Measurements from ENCODE around the gene FOSB.

Gene FOSB

DNA sequence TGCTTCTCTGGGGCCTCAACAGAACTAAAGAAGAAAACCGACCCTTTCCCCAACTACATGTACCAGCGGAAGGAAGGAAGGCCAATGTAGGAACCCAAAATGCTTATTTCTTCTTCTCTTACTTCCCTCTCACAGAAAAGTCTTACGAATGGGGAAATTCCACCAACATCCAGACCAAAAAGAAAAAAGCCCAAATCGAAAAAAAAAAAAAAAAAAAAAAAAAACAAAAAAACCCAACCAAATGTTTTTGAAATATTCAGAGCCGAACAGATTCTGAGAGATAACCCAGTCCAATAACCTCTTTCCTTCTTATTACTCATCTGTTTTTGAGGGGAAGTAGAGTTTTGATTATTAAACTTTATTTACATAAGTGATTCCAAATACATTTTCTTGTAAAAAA is 34.3 kb downstream of the FOSB start:
- TF ChIP-seq, protein P1, sequence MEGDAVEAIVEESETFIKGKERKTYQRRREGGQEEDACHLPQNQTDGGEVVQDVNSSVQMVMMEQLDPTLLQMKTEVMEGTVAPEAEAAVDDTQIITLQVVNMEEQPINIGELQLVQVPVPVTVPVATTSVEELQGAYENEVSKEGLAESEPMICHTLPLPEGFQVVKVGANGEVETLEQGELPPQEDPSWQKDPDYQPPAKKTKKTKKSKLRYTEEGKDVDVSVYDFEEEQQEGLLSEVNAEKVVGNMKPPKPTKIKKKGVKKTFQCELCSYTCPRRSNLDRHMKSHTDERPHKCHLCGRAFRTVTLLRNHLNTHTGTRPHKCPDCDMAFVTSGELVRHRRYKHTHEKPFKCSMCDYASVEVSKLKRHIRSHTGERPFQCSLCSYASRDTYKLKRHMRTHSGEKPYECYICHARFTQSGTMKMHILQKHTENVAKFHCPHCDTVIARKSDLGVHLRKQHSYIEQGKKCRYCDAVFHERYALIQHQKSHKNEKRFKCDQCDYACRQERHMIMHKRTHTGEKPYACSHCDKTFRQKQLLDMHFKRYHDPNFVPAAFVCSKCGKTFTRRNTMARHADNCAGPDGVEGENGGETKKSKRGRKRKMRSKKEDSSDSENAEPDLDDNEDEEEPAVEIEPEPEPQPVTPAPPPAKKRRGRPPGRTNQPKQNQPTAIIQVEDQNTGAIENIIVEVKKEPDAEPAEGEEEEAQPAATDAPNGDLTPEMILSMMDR (IDR thresholded peaks at IDR 0.05; ENCODE audit: insufficient read depth, missing control alignments): no peak
- no peak for FAIRE-seq
- no peak for DNase-seq (ENCODE audit: insufficient read length, low spot score)

DNA sequence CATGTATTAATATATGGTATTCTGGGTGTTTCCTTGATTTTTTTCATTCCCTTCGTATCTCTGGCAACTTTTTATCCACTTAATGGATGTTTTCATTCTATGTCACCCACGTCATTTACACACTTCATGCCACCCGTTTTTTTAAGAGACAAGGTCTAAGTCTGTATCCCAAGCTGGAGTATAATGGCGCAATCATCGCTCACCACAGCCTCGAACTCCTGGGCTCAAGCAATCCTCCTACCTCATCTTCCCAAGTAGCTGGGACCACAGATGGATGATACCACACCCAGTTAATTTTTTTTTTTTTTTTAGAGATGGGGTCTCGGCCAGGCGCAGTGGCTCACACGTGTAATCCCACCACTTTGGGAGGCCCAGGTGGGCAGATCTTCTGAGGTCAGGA is 36.1 kb downstream of the FOSB start:
- DNase-seq (ENCODE audit: insufficient read length, low spot score) (no peak), FAIRE-seq (no peak)
- TF ChIP-seq, protein P1 (IDR thresholded peaks at IDR 0.05; ENCODE audit: insufficient read depth, missing control alignments): no peak

DNA sequence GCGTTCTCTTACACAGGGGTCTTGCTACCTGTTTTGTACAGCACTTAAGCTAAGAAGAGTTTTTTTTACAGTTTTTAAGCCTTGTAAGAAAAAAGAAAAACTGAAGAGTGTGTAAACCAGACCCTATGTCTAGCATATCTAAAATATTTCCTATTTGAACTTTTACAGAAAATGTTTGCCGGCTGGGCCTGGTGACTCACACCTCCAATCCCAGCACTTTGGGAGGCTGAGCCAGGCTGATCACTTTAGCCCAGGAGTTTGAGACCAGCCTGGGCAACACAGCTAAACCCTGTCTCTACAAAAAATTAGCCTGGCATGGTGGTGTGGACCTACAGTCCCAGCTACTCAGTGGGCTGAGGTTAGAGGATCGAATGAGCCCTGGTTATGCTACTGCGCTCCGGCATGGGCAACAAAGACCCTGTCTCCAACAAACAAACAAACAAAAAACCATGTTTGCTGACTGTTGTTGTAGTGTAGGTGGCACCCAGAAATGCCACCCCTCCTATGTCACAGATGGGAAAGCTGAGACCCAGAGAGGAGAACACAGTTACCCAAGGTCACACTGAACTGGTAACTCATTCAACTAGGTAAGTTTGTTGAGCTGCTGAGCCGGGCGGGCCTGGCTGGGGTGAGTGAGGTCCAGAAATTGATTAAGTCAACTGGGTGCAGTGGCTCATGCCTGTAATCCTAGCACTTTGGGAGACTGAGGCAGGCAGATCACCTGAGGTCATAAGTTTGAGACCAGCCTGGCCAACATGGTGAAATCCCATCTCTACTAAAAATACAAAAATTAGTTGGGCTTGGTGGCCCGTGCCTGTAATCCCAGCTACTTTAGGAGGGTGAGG is 37.6 kb downstream of the FOSB start:
- no peak for DNase-seq (ENCODE audit: insufficient read length, low spot score)
- TF ChIP-seq, protein P1 (IDR thresholded peaks at IDR 0.05; ENCODE audit: insufficient read depth, missing control alignments): no peak
- no peak for FAIRE-seq

DNA sequence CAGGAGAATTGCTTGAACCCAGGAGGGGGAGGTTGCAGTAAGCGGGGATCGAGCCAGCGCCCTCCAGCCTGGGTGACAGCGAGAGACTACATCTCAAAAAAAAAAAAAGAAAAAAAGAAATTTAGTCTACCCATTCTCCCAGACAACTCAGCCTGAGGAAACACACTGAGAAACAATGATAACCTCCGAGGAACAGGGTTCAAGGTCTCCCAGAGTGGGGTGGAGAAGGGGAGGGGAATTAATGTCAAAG is 38.1 kb downstream of the FOSB start:
- DNase-seq (ENCODE audit: insufficient read length, low spot score) (no peak), FAIRE-seq (no peak)
- TF ChIP-seq, protein P1 (IDR thresholded peaks at IDR 0.05; ENCODE audit: insufficient read depth, missing control alignments): no peak

- peak; percentile 84 for DNase-seq (ENCODE audit: insufficient read length, low spot score)
- no peak for FAIRE-seq
- TF ChIP-seq, protein P1 (IDR thresholded peaks at IDR 0.05; ENCODE audit: insufficient read depth, missing control alignments): peak; percentile 51
These were observed 38.6 kb downstream of the FOSB start for GRCh38 chr19:45506246-45506988.

- FAIRE-seq (no peak), DNase-seq (ENCODE audit: insufficient read length, low spot score) (peak; percentile 72)
- TF ChIP-seq, protein P1 (IDR thresholded peaks at IDR 0.05; ENCODE audit: insufficient read depth, missing control alignments): no peak
These were observed 39.4 kb downstream of the FOSB start, which contains the start of gene VASP for GRCh38 chr19:45506989-45507871. TSS of gene VASP (plus strand) at chr19:45507479. CDS start at chr19:45507772, 293 bp downstream.
